K562 (cell line): ENCODE data around the gene SGPP2.
A peak's percentile ranks its signal among the peaks of the same experiment; 100 is the strongest.

Experiments
- ATF2 ChIP-seq: sonication (generic); formaldehyde crosslinking; IDR thresholded peaks from 2 replicates; pipeline ENCODE4 v1.8.1; 2022; ENCODE audit warnings: missing genetic modification reagents
- ELF4 ChIP-seq: fragments of 450-650 bp; formaldehyde crosslinking; IDR thresholded peaks from 2 replicates; pipeline ENCODE4 v1.4.0; 2022; ENCODE audit warnings: missing genetic modification characterization
- EP300 ChIP-seq: IDR thresholded peaks from 2 replicates; pipeline ENCODE4 v1.6.1; 2012; ENCODE audit warnings: low read length, improper control_type of control experiment
- FOXK1 ChIP-seq: sonication (generic); formaldehyde crosslinking; IDR thresholded peaks from 2 replicates; pipeline ENCODE4 v1.8.0; 2022; ENCODE audit warnings: missing genetic modification reagents, mild to moderate bottlenecking, borderline replicate concordance
- MEF2D ChIP-seq: conservative IDR thresholded peaks from 2 replicates; pipeline ENCODE4 v1.6.1; 2016; ENCODE audit warnings: low read depth, missing genetic modification characterization, missing compliant biosample characterization
- NFE2 ChIP-seq: IDR thresholded peaks from 2 replicates; pipeline ENCODE4 v1.6.1; 2014; ENCODE audit warnings: antibody characterized with exemption, low read depth
- POLR2A ChIP-seq: fragments of 450-650 bp; conservative IDR thresholded peaks from 2 replicates; pipeline ENCODE4 v1.6.1; 2016
- SMAD3 ChIP-seq: fragments of 450-650 bp; formaldehyde crosslinking; conservative IDR thresholded peaks from 2 replicates; pipeline ENCODE4 v1.4.0; 2020; ENCODE audit warnings: mild to moderate bottlenecking
- ZNF146 ChIP-seq: IDR thresholded peaks from one replicate; pipeline ENCODE4 v1.6.1; 2018; ENCODE audit warnings: missing compliant biosample characterization; ENCODE audit not compliant: unreplicated experiment
- TF ChIP-seq, protein P1 (sequence below): sonication (generic); formaldehyde crosslinking; IDR thresholded peaks from 2 replicates; pipeline ENCODE4 v1.9.0; 2022; ENCODE audit warnings: mild to moderate bottlenecking, missing genetic modification reagents
- TF ChIP-seq, protein P2 (sequence below), 3 experiments: IDR thresholded peaks in 2 of 3; conservative IDR thresholded peaks in 1 of 3; 2 replicates each; pipeline ENCODE4 v1.5.1; 2011 to 2012; ENCODE audit warnings: low read length in 3 of 3, mild to moderate bottlenecking in 3 of 3, control low read depth in 2 of 3, improper control_type of control experiment in 1 of 3, inconsistent platforms in 1 of 3, low read depth in 1 of 3, mixed read lengths in 1 of 3, moderate library complexity in 1 of 3; ENCODE audit not compliant: insufficient read depth in 2 of 3
- TF ChIP-seq, protein P3 (sequence below): sonication (generic); formaldehyde crosslinking; IDR thresholded peaks from 2 replicates; pipeline ENCODE4 v1.8.1; 2023; ENCODE audit warnings: mild to moderate bottlenecking, missing genetic modification reagents

DNA sequence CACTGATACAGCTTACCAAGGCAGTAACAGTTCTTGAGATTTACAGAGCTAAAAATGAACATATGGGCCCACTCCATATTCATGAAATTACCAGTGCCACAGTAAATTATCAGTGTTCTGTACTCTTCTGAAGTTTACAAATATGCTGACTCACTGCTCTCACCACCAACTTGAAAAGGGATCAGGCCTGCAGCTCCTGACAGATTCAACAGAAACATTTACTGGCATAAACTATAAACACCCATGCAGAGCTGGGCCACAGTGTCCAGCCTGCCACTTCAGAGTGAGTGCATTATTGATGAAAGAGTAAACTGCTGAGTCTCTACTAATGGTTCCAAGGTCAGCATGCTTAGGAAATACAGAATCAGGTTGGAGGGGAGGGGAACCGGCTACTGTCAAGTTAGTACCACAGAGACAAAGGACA is 148.4 kb downstream of the SGPP2 start:
- TF ChIP-seq ZNF146 (no peak), SMAD3 (CRISPR knock-in tag) (no peak), EP300 (no peak), ELF4 (CRISPR knock-in tag) (no peak), FOXK1 (CRISPR knock-in tag) (no peak), ATF2 (CRISPR knock-in tag) (no peak), NFE2 (peak; percentile 95), MEF2D (tag) (no peak), POLR2A (no peak)
- TF ChIP-seq, protein P1, sequence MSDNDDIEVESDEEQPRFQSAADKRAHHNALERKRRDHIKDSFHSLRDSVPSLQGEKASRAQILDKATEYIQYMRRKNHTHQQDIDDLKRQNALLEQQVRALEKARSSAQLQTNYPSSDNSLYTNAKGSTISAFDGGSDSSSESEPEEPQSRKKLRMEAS (CRISPR knock-in tag): no peak
- TF ChIP-seq, protein P2, sequence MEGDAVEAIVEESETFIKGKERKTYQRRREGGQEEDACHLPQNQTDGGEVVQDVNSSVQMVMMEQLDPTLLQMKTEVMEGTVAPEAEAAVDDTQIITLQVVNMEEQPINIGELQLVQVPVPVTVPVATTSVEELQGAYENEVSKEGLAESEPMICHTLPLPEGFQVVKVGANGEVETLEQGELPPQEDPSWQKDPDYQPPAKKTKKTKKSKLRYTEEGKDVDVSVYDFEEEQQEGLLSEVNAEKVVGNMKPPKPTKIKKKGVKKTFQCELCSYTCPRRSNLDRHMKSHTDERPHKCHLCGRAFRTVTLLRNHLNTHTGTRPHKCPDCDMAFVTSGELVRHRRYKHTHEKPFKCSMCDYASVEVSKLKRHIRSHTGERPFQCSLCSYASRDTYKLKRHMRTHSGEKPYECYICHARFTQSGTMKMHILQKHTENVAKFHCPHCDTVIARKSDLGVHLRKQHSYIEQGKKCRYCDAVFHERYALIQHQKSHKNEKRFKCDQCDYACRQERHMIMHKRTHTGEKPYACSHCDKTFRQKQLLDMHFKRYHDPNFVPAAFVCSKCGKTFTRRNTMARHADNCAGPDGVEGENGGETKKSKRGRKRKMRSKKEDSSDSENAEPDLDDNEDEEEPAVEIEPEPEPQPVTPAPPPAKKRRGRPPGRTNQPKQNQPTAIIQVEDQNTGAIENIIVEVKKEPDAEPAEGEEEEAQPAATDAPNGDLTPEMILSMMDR (IDR thresholded peaks at IDR 0.05 in 2 of 3, conservative IDR thresholded peaks at IDR 0.05 in 1 of 3; ENCODE audit: insufficient read depth in 2 of 3, low read depth in 1 of 3, low read length in 3 of 3): no peak
- TF ChIP-seq, protein P3, sequence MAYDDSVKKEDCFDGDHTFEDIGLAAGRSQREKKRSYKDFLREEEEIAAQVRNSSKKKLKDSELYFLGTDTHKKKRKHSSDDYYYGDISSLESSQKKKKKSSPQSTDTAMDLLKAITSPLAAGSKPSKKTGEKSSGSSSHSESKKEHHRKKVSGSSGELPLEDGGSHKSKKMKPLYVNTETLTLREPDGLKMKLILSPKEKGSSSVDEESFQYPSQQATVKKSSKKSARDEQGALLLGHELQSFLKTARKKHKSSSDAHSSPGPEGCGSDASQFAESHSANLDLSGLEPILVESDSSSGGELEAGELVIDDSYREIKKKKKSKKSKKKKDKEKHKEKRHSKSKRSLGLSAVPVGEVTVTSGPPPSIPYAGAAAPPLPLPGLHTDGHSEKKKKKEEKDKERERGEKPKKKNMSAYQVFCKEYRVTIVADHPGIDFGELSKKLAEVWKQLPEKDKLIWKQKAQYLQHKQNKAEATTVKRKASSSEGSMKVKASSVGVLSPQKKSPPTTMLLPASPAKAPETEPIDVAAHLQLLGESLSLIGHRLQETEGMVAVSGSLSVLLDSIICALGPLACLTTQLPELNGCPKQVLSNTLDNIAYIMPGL (CRISPR knock-in tag): no peak
